Measurements from ENCODE around the gene CCDC136.

CCDC136 gene

GRCh38 chr7:128791121-128791971 is at the start of gene CCDC136:
Gene CCDC136 (plus strand): TSS chr7:128791968. CDS start chr7:128792412, 444 bp downstream.
- no peak for DNase-seq

DNA sequence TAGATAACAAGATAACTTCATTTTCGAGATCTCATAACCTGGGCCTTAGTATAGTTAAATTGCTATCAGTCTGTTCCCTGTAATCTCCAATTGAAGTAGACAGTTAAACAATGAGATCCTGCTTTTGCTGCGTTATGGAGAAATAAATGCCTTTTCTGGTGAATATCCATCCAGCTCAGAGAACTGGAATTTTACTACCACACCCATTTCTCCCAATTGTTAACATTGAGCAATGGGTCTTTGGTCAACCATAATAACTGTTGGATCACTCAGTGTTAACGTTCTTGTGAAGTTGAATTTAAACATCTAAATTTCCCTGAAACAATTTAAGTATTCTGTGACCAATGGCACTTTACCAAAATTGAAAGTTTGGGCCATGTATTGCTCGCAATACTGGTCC is 49.6 kb upstream of the CCDC136 start:
- no peak for DNase-seq

DNA sequence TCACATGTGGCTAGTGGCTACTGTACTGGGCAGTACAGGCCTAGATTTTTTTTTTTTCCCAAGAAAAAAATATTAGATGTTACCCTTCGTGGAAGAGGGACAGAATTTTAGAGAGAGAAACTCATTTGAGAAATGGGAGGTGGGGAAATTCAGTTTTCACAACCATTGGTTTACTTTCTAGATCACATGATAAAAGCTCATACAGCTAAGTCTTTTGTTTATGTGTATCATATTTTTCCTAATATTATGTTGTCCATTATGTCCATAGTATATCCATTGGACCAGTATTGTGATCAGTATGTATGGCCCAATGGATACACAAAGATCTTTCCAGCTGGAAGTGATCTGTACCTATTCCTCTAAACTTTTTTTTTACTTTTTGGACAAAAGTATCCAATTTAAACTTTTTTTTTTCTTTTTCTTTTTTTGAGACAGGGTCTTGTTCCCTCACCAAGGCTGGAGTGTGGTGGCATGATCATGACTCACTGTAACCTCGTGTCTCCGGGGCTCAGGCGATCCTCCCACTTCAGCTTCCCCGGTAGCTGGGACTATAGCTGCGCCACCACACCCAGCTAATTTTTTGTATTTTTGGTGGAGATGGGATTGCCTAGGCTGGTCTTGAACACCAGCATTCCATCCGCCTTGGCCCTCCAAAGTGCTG is 48.5 kb upstream of the CCDC136 start:
- DNase-seq: no peak

DNA sequence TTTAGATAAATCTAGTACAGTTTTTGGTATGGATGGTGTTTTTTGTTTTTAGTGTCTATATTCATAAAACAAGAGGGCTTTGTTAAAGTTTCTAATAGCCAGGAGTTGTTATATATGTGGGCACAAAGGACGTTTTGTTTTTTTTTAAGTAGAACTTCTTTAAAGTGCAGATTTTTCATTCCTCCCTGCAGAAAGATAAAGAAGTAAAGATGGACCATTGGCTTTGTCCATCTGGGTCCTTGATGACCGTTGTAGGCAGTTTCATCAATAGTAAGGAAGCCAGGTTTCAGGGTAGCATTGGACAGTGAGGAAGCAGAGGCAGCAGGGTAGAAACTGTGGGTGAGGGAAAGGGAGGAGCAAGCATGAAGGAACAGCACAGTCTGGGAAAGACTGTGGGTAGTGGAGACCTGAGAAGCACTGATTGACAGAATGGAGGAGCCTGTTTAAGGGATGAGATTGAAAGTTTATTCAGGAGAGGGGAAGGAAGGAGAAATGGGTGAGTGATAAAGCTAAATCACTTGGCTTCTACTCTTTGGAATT is 47.3 kb upstream of the CCDC136 start:
- no peak for DNase-seq

GRCh38 chr7:128745706-128746105 is 46.1 kb upstream of the CCDC136 start:
- no peak for DNase-seq

DNA sequence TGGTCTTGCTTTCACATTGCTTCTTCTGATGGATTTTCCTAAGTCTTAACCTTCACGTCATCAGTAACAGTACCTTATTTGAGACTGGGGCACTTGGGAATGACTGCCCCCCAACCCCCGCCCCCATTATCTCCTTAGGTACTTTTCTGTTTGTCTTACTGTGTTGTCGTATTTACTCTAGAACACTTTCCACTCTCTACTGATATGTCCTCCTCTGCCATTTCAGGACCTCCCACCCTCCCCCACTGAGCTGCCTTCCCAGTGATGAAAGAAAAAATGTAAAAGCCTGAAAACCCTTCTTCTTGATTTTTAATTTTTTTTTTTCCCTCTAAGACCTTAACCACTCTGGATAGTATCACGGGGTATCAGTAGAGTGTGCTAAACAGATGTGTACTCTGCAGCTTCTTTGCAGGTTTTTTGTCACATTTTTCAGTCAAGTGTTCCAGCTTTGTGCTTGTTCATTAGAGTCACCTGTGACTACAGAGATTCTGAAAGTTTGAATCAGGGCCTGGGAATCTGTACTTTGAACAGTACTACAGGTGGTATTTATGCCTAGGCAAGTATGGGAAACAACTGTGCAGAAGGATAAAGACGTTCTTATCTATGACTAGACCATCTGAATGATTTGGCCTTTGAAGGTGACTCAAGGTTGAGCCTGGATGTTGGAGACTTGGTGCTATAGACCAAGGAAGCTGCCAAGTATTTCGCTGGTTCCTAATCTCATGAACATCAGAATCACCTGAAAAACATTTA is 44.3 kb upstream of the CCDC136 start:
- no peak for DNase-seq

GRCh38 chr7:128752251-128752650 is 39.5 kb upstream of the CCDC136 start:
- no peak for DNase-seq

DNA sequence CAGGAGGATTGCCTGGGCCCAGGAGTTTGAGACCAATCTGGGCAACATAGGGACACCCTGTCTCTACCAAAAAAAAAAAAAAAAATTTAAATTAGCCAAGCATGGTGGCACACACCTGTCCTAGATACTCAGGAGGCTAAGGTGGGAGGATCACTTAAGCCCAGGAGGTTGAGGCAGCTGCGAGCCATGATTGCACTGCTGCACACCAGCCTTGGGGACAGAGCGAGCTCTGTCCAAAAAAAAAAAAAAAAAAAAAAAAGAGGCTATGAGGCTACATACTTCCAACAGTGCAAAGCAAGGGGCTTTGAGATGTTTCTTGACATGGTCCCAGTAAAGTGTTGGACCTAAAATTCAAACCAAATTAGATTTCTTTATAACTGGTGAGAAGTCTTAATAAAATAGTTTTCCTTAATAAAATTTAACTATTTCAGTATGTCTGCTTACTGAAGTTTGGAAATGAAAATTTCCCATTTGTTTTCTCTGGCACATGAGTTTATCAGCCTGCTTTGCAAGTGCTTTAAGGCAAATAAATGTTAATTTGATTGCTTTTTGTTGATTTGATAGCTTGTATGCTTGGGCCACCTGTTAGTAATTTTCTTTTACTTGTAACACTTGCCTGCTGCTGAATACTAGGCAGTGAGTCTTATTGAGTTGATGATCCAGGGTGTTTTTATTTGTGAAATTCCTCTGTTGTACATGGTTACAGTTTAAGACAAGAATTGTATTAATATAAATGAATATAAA is 36.5 kb upstream of the CCDC136 start:
- no peak for DNase-seq

DNA sequence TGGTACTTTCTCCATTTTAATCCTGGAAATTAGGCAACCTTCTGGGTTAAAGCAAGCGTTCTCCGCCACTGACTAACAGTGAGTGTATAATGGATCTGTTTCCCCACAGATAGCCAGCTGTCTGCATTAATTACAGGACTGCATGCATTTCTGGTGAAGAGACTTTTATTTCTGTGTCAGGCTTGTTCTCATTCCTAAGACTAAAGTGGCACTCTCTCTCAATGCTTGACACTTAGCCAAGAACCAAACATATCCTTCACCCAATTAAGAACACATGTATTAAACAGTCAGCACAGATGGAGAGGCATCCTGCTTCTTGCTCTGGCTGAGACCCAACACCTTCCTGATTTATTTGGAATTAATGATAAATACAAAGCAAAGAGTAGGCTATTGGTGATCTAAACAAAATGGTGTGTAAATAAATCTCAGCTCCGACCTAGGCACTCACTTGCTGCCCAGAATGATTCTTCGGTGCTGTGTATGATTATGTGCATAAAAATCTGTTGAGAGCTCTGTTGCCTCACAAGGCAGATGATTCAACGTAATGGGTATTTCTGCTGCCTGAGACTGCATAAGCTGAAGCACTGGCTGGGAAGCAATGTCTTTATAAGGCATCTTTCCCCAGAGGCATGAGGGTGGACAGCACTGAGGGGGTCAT is 35.8 kb upstream of the CCDC136 start:
- no peak for DNase-seq

- no peak for DNase-seq
Measured at GRCh38 chr7:128757203-128757602, 34.6 kb upstream of the CCDC136 start.

DNA sequence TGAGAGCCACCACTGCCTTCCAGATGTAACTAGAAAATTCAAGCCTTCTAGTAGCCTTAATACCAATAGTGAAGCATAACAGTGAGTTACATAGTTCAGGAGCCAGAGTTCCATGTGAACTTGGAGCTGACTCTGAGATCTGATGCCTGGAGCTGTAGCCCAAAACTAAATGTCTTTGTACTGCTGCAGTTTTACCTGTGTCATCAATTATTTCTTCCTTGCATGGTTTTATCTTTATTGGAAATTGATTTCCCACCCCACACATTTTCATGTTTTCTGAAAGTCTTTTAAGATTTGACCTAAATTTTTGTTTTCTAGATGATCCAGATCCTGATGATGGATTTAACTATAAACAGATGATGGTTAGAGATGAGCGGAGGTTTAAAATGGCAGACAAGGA is 33.2 kb upstream of the CCDC136 start:
- DNase-seq: no peak

DNA sequence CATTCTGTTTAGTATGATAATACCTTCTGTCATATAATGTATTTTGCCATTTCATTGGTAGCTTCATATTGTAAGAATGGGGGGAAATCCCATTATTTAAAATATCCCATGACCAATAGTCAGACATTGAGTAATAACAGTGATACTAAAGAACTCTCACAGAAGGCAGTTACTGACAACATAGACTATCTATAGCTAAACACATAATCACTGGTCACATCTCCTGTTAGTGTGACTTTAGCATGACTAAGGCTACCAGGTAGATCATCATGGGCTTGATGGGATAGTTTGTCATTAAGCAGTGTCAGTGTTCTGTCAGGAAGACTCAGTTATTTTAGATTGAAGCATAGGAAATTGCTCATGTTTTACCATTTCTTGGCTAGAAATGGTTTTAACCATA is 32.5 kb upstream of the CCDC136 start:
- no peak for DNase-seq

DNA sequence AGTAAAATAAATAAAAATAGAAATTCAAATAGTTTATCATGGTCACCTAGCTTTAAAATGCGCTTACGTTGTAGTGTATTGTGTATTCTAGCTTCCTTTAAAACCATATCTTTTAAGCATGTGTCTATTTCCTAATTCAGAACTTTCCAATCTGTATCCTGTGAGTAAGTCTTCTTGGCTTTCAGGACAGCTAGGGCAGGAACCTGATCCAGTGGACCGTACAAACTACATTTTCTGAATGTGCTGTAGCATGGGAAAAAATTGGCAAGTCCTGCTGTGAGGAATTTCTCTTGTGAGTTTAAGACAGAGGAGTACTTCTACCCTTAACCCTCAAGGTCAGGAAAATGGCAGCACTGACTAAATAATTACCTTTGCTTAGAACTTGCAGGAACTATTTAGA is 28.2 kb upstream of the CCDC136 start:
- no peak for DNase-seq

- no peak for DNase-seq
Measured at GRCh38 chr7:128767475-128768110, 24.2 kb upstream of the CCDC136 start.

DNA sequence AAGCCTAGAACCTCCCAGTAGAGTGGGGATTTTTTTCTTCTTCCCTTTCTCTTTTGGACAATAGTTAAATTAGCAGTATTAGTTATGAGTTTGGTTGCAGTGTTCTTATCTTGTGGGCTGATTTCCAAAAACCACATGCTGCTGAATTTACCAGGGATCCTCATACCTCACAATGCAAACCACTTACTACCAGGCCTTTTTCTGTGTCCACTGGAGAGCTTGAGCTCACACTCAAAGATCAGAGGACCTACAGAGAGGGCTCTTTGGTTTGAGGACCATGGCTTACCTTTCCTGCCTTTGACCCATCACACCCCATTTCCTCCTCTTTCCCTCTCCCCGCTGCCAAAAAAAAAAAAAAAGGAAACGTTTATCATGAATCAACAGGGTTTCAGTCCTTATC is 21.5 kb upstream of the CCDC136 start:
- DNase-seq: no peak

DNA sequence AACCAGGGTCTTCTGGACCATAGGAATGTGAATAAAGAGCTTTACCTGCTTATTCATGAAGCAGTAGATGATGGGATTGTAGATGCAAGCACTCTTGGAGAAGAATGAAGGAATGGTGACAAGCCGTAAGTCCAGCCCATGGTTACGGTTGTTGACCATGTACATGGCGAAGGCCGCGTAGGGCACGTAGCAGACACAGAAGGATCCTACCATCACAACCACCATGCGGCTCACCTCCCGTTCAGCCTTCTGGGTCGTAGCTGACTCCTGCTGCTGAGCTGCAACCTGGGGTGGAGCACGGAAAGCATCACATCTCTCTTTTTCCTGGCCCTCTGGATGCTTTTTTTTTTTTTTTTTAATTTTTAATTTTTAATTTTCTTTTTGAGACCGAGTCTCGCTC is 18.2 kb upstream of the CCDC136 start:
- no peak for DNase-seq

GRCh38 chr7:128774029-128774689 is 17.6 kb upstream of the CCDC136 start:
- no peak for DNase-seq

- no peak for DNase-seq
Measured at GRCh38 chr7:128774921-128775320, 16.8 kb upstream of the CCDC136 start.

DNA sequence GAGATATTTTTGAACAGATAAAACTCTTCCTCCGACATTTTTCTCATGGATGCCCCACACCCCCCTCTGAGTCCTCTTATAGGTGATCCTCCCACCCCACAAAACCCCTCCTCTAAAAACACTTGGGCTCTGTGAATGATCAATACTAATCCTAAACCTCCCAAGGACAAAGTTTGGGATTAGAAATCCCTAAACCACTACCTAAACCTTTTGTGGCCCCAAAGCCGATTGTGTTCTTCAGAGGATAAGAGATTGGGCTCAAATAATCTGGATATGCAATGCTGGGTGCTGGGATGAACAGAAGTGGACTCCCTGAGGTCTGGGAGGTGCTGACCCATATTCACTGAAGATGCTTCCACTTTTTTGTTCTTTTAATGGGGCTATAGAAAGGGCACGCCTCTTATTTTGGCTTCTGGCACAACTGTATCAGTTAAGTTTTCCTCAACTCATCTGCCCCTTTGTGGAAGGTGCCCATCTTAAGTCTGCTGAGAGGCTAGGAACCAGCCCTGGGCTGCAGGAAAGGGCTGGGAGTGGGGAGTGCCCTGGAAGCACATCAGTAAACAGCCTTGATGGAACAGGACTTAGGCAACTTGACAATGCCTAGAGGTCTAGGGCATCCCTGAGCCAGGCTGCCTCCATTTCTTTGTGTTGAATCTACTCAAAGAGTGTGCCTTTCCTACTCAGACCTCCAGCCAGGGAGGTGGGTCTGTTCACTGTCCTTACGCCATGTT is 15.9 kb upstream of the CCDC136 start, which contains the start of gene OPN1SW:
Gene OPN1SW (minus strand): TSS at position 51 of the 731 bp plus-strand sequence. CDS start 13 bp downstream, at position 38.
- DNase-seq: no peak

Data from NCI-H187 treated with DMSO at 0.1 percent for 48 hours (cell line).